KOPT-K1 (cell line): ENCODE measurements around the gene NRP2.

Experiments used
- H3K27ac ChIP-seq: fragments of 200-600 bp; sonication (generic); 2 replicates; pipeline ENCODE4 v1.5.1; 2016; ENCODE audit warnings: antibody characterized with exemption, mild to moderate bottlenecking, low read depth, low read length; ENCODE audit not compliant: poor library complexity, severe bottlenecking
- H3K36me3 ChIP-seq: fragments of 200-600 bp; sonication (generic); 2 replicates; pipeline ENCODE4 v1.5.1; 2017; ENCODE audit warnings: antibody characterized with exemption, mild to moderate bottlenecking, low read length, moderate library complexity; ENCODE audit not compliant: insufficient read depth
- H3K9me3 ChIP-seq: fragments of 200-600 bp; sonication (generic); 2 replicates; pipeline ENCODE4 v1.5.1; 2017; ENCODE audit warnings: antibody characterized with exemption, low read length, mild to moderate bottlenecking; ENCODE audit not compliant: insufficient read depth, poor library complexity, severe bottlenecking

The NRP2 gene

DNA sequence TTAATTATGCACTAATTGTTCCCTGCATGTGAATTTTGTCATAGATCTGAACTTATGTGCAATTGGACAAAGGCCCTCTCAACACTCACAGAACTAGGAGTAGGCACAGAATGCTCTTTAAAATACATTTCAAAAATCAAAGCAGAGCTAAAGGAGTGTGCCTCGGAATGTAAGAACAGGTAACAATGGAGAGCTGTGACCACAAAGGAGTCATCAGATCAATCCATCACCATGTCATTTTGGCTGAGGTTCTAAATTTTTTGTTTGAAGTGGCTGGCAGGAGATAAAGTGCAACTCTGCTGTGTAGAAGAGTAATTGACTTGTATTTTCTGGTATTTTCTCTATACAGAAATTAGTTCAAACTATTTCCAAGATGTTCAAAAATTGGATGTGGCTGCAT is 155.4 kb downstream of the NRP2 start:
- Histone ChIP-seq H3K9me3 (no peaks in the 10 kb centered on the region), H3K36me3 (no peaks in the 10 kb centered on the region), H3K27ac (no peak overlapping the region)

GRCh38 chr2:205845446-205845845 is 163.1 kb downstream of the NRP2 start:
- Histone ChIP-seq H3K9me3 (no peaks in the 10 kb centered on the region), H3K36me3 (no peaks in the 10 kb centered on the region), H3K27ac (no peak overlapping the region)
